ENCODE results near the gene OCSTAMP.

- no peak for TF ChIP-seq CTCF (IDR thresholded peaks at IDR 0.05 in 8 of 11, conservative IDR thresholded peaks at IDR 0.05 in 3 of 11)
- TF ChIP-seq POLR2AphosphoS5 (IDR thresholded peaks at IDR 0.05) = no peak
- no peak for TF ChIP-seq POLR2A (IDR thresholded peaks at IDR 0.05)
These were observed 4.7 kb downstream of the OCSTAMP start for GRCh38 chr20:46545827-46546138.
